IMR-90 (cell line): ENCODE data around the gene MMP21. TPM values are rescaled to one million over a fixed set of nuclear protein-coding genes. Genes with fewer than 3 reads are reported as not detected.

Experiments used
- ATAC-seq: fragments of 200-7000 bp; cut with Tn5 transposase; 2 replicates; pipeline ENCODE4 v1.9.1; 2020; ENCODE audit warnings: low read depth, mild to moderate bottlenecking, moderate library complexity
- BruUV-seq: library from RNA; stranded (reverse); fragments of 400-500 nt; replicated peaks from 2 replicates; lab custom pipeline; 2021; lab: Mats Ljungman, UMichigan
- CTCF ChIA-PET: fragments of 300-600 bp; formaldehyde crosslinking; extraction: SDS; loops from one replicate; lab custom pipeline; 2021; ENCODE audit warnings: antibody characterized with exemption; lab: Yijun Ruan, JAX
- POLR2A ChIA-PET: fragments of 300-600 bp; sonication (Branson Sonifier 250); formaldehyde crosslinking; loops from one replicate; lab custom pipeline; 2022; ENCODE audit warnings: antibody characterized with exemption; ENCODE audit not compliant: unreplicated experiment; lab: Charles Lee
- DNase-seq: peaks from one replicate; pipeline ENCODE4 v3.0.0; 2013
- H2AFZ ChIP-seq: replicated peaks from 2 replicates; pipeline ENCODE3; 2013; ENCODE audit warnings: low read length, mild to moderate bottlenecking; ENCODE audit not compliant: poor library complexity
- H2AK5ac ChIP-seq: 2 replicates; pipeline ENCODE4 v1.6.1; 2013; ENCODE audit warnings: low read depth, low read length, inconsistent platforms
- H2AK9ac ChIP-seq: replicated peaks from 2 replicates; pipeline ENCODE3; 2013; ENCODE audit warnings: mild to moderate bottlenecking, low read depth, low read length, moderate library complexity; ENCODE audit not compliant: poor library complexity
- H2BK120ac ChIP-seq: 2 replicates; pipeline ENCODE4 v1.6.1; 2013; ENCODE audit warnings: low read depth, low read length, inconsistent platforms
- H2BK15ac ChIP-seq: 3 replicates; pipeline ENCODE4 v1.6.1; 2013; ENCODE audit warnings: low read depth, low read length, inconsistent platforms
- H2BK20ac ChIP-seq: 2 replicates; pipeline ENCODE4 v1.6.1; 2013; ENCODE audit warnings: low read depth, mild to moderate bottlenecking, inconsistent platforms, low read length, moderate library complexity
- H2BK5ac ChIP-seq: 2 replicates; pipeline ENCODE4 v1.6.1; 2013; ENCODE audit warnings: mild to moderate bottlenecking, low read depth, low read length, inconsistent platforms; ENCODE audit not compliant: poor library complexity, severe bottlenecking
- H3K14ac ChIP-seq: replicated peaks from 2 replicates; pipeline ENCODE4 v1.6.1; 2013; ENCODE audit warnings: low read depth, low read length, inconsistent platforms
- H3K18ac ChIP-seq: 2 replicates; pipeline ENCODE4 v1.6.1; 2013; ENCODE audit warnings: low read depth, low read length, control low read depth
- H3K23ac ChIP-seq: 2 replicates; pipeline ENCODE4 v1.6.1; 2013; ENCODE audit warnings: low read depth, low read length, inconsistent platforms
- H3K27ac ChIP-seq: 2 replicates; pipeline ENCODE4 v1.5.1; 2013; ENCODE audit warnings: mild to moderate bottlenecking, control low read depth, low read length; ENCODE audit not compliant: insufficient read depth
- H3K27me3 ChIP-seq: 2 replicates; pipeline ENCODE4 v1.6.1; 2013; ENCODE audit warnings: low read length; ENCODE audit not compliant: control insufficient read depth, insufficient read depth
- H3K36me3 ChIP-seq: 2 replicates; pipeline ENCODE4 v1.6.1; 2013; ENCODE audit warnings: low read length, mixed read lengths; ENCODE audit not compliant: control insufficient read depth, insufficient read depth
- H3K4ac ChIP-seq: 2 replicates; pipeline ENCODE4 v1.6.1; 2013; ENCODE audit warnings: low read depth, low read length, inconsistent platforms
- H3K4me1 ChIP-seq: 2 replicates; pipeline ENCODE4 v1.6.1; 2013; ENCODE audit warnings: low read length, mixed read lengths; ENCODE audit not compliant: control insufficient read depth, insufficient read depth
- H3K4me2 ChIP-seq: 2 replicates; pipeline ENCODE4 v1.6.1; 2013; ENCODE audit warnings: low read depth, mild to moderate bottlenecking, control low read depth, low read length, moderate library complexity
- H3K4me3 ChIP-seq: 2 replicates; pipeline ENCODE4 v1.5.1; 2013; ENCODE audit warnings: low read depth, mild to moderate bottlenecking, control low read depth, low read length, moderate library complexity; ENCODE audit not compliant: insufficient read depth
- H3K56ac ChIP-seq: 2 replicates; pipeline ENCODE4 v1.6.1; 2013; ENCODE audit warnings: low read length, inconsistent platforms; ENCODE audit not compliant: insufficient read depth; ENCODE audit errors: extremely low read depth
- H3K79me1 ChIP-seq, 2 experiments: 2 replicates each; pipeline ENCODE4 v1.6.1; 2013; ENCODE audit warnings: low read length in 2 of 2, inconsistent platforms in 1 of 2, low read depth in 1 of 2
- H3K9ac ChIP-seq: 2 replicates; pipeline ENCODE4 v1.6.1; 2013; ENCODE audit warnings: low read depth, low read length, control low read depth
- H3K9me1 ChIP-seq: 2 replicates; pipeline ENCODE4 v1.6.1; 2013; ENCODE audit warnings: low read length, inconsistent platforms; ENCODE audit not compliant: insufficient read depth
- H3K9me3 ChIP-seq: 2 replicates; pipeline ENCODE4 v1.6.1; 2013; ENCODE audit warnings: low read length; ENCODE audit not compliant: control insufficient read depth, insufficient read depth
- H4K20me1 ChIP-seq: 2 replicates; pipeline ENCODE4 v1.6.1; 2013; ENCODE audit warnings: low read length, inconsistent platforms; ENCODE audit not compliant: insufficient read depth
- H4K5ac ChIP-seq: 2 replicates; pipeline ENCODE4 v1.6.1; 2013; ENCODE audit warnings: mild to moderate bottlenecking, low read depth, low read length, control low read depth
- H4K8ac ChIP-seq, 2 experiments: 2 replicates each; pipeline ENCODE4 v1.6.1; 2013; ENCODE audit warnings: low read depth in 2 of 2, low read length in 2 of 2, control low read depth in 1 of 2, inconsistent platforms in 1 of 2
- H4K91ac ChIP-seq: 2 replicates; pipeline ENCODE4 v1.6.1; 2013; ENCODE audit warnings: low read depth, low read length, inconsistent platforms; ENCODE audit not compliant: insufficient read depth
- BHLHE40 ChIP-seq: fragments of 150-350 bp; IDR thresholded peaks from 2 replicates; pipeline ENCODE4 v1.6.1; 2016; ENCODE audit warnings: mild to moderate bottlenecking, low read depth, low read length
- CEBPB ChIP-seq: IDR thresholded peaks from 2 replicates; pipeline ENCODE4 v1.6.1; 2012; ENCODE audit warnings: low read depth, low read length, improper control_type of control experiment
- FOS ChIP-seq: fragments of 150-350 bp; IDR thresholded peaks from 2 replicates; pipeline ENCODE4 v1.6.1; 2016; ENCODE audit warnings: low read depth, low read length
- MAFK ChIP-seq: IDR thresholded peaks from 2 replicates; pipeline ENCODE4 v1.6.1; 2012; ENCODE audit warnings: low read depth, low read length, improper control_type of control experiment
- MAZ ChIP-seq: IDR thresholded peaks from 2 replicates; pipeline ENCODE4 v1.6.1; 2012; ENCODE audit warnings: low read depth, mild to moderate bottlenecking, low read length, improper control_type of control experiment, moderate library complexity, borderline replicate concordance
- MXI1 ChIP-seq: IDR thresholded peaks from 2 replicates; pipeline ENCODE4 v1.6.1; 2012; ENCODE audit warnings: low read depth, mild to moderate bottlenecking, low read length, moderate library complexity, borderline replicate concordance
- NFE2L2 ChIP-seq: fragments of 150-350 bp; IDR thresholded peaks from 2 replicates; pipeline ENCODE4 v1.6.1; 2016; ENCODE audit warnings: low read depth, mild to moderate bottlenecking, low read length
- POLR2A ChIP-seq: IDR thresholded peaks from 2 replicates; pipeline ENCODE4 v1.6.1; 2012; ENCODE audit warnings: mild to moderate bottlenecking, low read depth, low read length
- RAD21 ChIP-seq: IDR thresholded peaks from 2 replicates; pipeline ENCODE4 v1.6.1; 2012; ENCODE audit warnings: low read length, improper control_type of control experiment
- RCOR1 ChIP-seq: IDR thresholded peaks from 2 replicates; pipeline ENCODE4 v1.6.1; 2012; ENCODE audit warnings: mild to moderate bottlenecking, low read length, improper control_type of control experiment; ENCODE audit not compliant: insufficient replicate concordance
- RFX5 ChIP-seq: IDR thresholded peaks from 2 replicates; pipeline ENCODE4 v1.8.0; 2012; ENCODE audit warnings: low read depth, mild to moderate bottlenecking, low read length, moderate library complexity
- SMC3 ChIP-seq: fragments of 150-350 bp; IDR thresholded peaks from 2 replicates; pipeline ENCODE4 v1.6.1; 2016; ENCODE audit warnings: low read depth, mild to moderate bottlenecking, antibody characterized with exemption, low read length, moderate library complexity
- WGBS, 2 experiments: methylation state at CpG; one replicate each; pipeline versions ENCODE4 v1.1.5 to v1.1.7; 2013; ENCODE audit warnings: missing lambda C conversion rate in 2 of 2; ENCODE audit not compliant: insufficient read length in 1 of 2; ENCODE audit errors: extremely low coverage in 2 of 2; 5-methylcytosine and 5-hydroxymethylcytosine counted together
- dilution Hi-C: fragments of 300-500 bp; cut with HindIII; formaldehyde crosslinking; loops from one replicate; pipeline ENCODE4 v1.14.3; 2018; ENCODE audit warnings: low sequenced_read_pairs; ENCODE audit not compliant: unreplicated experiment
- in situ Hi-C: fragments of 300-500 bp; cut with MboI; formaldehyde crosslinking; loops from 3 replicates; pipeline ENCODE4 v1.14.3; 2019; ENCODE audit warnings: low sequenced_read_pairs, inconsistent platforms, mixed read lengths
- intact Hi-C: fragments of 100-400 bp; cut with micrococcal nuclease; formaldehyde crosslinking; loops from 2 replicates; pipeline ENCODE4 v1.10.0; 2022
- polyA plus RNA-seq, 3 experiments: library from polyadenylated mRNA; depleted of rRNA; stranded (reverse); fragments of >200 nt; gene quantifications; 2 replicates each; pipeline ENCODE4 v1.2.3, GENCODE V29; 2012; ENCODE audit warnings: low replicate concordance in 1 of 3
- total RNA-seq: library from RNA; depleted of rRNA; stranded (reverse); fragments of >200 nt; gene quantifications from 2 replicates; pipeline ENCODE4 v1.2.3, GENCODE V29; 2012
- TF ChIP-seq, protein P1 (sequence below): conservative IDR thresholded peaks from 2 replicates; pipeline ENCODE4 v1.5.1; 2012; ENCODE audit warnings: mild to moderate bottlenecking, low read depth, low read length, improper control_type of control experiment
- TF ChIP-seq, protein P2 (sequence below): fragments of 150-350 bp; IDR thresholded peaks from 2 replicates; pipeline ENCODE4 v1.6.1; 2016; ENCODE audit warnings: low read depth, mild to moderate bottlenecking, low read length, moderate library complexity, borderline replicate concordance
- TF ChIP-seq, protein P3 (sequence below): fragments of 150-350 bp; IDR thresholded peaks from 2 replicates; pipeline ENCODE4 v1.6.1; 2017; ENCODE audit warnings: mild to moderate bottlenecking, antibody characterized with exemption, low read length, low read depth

The MMP21 gene
- total and polyA plus RNA-seq, 2 of the 4 experiments (the other 2 are of a cell fraction), result not detected

DNA sequence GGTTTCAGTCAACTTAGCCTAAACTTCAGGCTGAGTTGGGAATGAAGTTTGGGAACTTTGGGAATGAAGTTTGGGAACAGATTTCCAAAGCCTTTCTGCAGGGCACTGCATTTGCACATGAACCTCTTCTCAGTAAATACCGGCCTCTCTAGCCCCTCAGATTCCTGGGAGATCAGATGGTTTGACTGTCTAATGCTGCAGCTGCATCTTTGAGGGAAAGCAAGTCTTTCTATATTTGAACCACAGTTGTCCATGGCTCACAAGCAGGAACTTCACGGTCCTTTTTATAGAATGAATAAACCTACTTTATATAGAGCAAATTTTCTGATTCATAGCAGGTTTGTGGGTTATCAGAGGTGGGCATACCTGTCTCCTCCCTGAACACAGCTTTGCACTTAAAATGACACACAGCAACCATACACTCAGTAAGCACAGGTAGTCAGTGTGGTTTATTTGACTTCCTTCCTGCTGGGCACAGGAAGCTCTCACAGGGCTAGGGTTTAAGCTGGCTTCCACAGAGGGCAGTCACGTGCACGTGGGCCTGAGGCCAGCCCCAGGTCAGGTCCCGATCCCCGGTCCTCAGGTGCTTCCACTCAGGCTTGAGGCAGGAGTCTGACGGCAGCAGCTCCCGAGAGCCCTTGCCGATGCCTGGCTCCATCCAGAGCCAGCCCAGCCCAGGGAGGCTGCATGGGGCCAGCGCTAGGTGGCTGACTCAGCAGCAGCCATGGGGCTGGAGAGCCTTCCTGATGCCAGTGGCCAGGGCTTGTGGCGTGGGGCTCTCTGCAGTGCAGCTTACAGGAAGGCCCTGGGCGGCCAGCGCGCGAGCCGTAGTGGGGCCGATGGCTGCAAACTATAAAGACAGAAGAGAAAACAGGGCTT, 12.8 kb upstream of the MMP21 start:
- Histone ChIP-seq H2BK15ac (no peak overlapping the region), H3K23ac (no peak overlapping the region), H2AFZ (no peak overlapping the region), H4K5ac (no peak overlapping the region), H3K18ac (no peak overlapping the region), H3K4me1 (no peaks in the 10 kb centered on the region), H3K4me2 (no peak overlapping the region), H3K56ac (no peak overlapping the region), H3K9ac (no peak overlapping the region), H3K27me3 (no peaks in the 10 kb centered on the region), H3K9me1 (no peaks in the 10 kb centered on the region; the same call in 1 of the 2 replicates), H3K79me1 (no peaks in the 10 kb centered on the region), H2BK20ac (no peak overlapping the region), H4K20me1 (no peaks in the 10 kb centered on the region), H4K91ac (no peak overlapping the region), H3K27ac (no peak overlapping the region), H3K4me3 (no peak overlapping the region), H2BK5ac (no peak overlapping the region), H2BK120ac (no peak overlapping the region), H2AK9ac (no peak overlapping the region), H4K8ac (no peak overlapping the region), H3K36me3 (peaks cover 26% of the 10 kb centered on the region), H2AK5ac (no peak overlapping the region), H3K14ac (no peak overlapping the region), H3K4ac (no peak overlapping the region), H3K9me3 (no peaks in the 10 kb centered on the region)
- intact Hi-C loops (no loop called here), in situ Hi-C loops (no loop called here), dilution Hi-C loops (no loop called here)
- ChIA-PET POLR2A (no interaction called here), CTCF (no interaction called here)
- BruUV-seq, result no TSS peak
- no peak for ATAC-seq
- no peak for DNase-seq
- WGBS, 2 experiments, result 84% methylated on average over 10 of the region's 17 CpGs; no CpG with 5 or more reads in 1 of the 2 experiments
- no peak for TF ChIP-seq NFE2L2
- no peak for TF ChIP-seq POLR2A
- no peak for TF ChIP-seq CEBPB
- no peak for TF ChIP-seq MXI1
- TF ChIP-seq BHLHE40, result no peak
- TF ChIP-seq, protein P1, sequence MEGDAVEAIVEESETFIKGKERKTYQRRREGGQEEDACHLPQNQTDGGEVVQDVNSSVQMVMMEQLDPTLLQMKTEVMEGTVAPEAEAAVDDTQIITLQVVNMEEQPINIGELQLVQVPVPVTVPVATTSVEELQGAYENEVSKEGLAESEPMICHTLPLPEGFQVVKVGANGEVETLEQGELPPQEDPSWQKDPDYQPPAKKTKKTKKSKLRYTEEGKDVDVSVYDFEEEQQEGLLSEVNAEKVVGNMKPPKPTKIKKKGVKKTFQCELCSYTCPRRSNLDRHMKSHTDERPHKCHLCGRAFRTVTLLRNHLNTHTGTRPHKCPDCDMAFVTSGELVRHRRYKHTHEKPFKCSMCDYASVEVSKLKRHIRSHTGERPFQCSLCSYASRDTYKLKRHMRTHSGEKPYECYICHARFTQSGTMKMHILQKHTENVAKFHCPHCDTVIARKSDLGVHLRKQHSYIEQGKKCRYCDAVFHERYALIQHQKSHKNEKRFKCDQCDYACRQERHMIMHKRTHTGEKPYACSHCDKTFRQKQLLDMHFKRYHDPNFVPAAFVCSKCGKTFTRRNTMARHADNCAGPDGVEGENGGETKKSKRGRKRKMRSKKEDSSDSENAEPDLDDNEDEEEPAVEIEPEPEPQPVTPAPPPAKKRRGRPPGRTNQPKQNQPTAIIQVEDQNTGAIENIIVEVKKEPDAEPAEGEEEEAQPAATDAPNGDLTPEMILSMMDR, result no peak
- no peak for TF ChIP-seq MAFK
- no peak for TF ChIP-seq FOS
- TF ChIP-seq RCOR1, result no peak
- no peak for TF ChIP-seq SMC3
- TF ChIP-seq RAD21, result no peak
- no peak for TF ChIP-seq MAZ
- TF ChIP-seq, protein P2, sequence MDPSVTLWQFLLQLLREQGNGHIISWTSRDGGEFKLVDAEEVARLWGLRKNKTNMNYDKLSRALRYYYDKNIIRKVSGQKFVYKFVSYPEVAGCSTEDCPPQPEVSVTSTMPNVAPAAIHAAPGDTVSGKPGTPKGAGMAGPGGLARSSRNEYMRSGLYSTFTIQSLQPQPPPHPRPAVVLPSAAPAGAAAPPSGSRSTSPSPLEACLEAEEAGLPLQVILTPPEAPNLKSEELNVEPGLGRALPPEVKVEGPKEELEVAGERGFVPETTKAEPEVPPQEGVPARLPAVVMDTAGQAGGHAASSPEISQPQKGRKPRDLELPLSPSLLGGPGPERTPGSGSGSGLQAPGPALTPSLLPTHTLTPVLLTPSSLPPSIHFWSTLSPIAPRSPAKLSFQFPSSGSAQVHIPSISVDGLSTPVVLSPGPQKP, result no peak
- TF ChIP-seq, protein P3, sequence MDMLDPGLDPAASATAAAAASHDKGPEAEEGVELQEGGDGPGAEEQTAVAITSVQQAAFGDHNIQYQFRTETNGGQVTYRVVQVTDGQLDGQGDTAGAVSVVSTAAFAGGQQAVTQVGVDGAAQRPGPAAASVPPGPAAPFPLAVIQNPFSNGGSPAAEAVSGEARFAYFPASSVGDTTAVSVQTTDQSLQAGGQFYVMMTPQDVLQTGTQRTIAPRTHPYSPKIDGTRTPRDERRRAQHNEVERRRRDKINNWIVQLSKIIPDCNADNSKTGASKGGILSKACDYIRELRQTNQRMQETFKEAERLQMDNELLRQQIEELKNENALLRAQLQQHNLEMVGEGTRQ, result no peak
- TF ChIP-seq RFX5, result no peak
